ENCODE results near the gene BCAT1.

DNA sequence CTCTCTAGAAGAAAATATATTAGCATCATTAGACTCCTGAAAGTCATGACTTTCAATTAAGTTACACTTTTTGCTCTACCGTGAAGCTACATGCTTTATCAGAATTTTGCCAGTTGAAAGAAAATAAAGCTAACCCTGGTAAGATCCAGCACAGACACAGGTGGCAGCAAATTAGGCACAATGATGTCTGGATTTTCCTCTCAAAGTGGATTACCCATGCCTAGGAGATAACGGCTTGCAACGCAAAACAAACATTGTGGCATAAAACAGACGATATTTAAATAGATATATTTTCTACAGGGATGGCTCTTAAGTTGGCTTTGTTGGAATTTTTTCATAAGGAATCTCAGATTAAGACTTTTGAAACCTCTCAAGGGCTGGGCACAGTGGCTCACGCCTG lies 33.4 kb downstream of the BCAT1 start:
- TF ChIP-seq, protein P1, sequence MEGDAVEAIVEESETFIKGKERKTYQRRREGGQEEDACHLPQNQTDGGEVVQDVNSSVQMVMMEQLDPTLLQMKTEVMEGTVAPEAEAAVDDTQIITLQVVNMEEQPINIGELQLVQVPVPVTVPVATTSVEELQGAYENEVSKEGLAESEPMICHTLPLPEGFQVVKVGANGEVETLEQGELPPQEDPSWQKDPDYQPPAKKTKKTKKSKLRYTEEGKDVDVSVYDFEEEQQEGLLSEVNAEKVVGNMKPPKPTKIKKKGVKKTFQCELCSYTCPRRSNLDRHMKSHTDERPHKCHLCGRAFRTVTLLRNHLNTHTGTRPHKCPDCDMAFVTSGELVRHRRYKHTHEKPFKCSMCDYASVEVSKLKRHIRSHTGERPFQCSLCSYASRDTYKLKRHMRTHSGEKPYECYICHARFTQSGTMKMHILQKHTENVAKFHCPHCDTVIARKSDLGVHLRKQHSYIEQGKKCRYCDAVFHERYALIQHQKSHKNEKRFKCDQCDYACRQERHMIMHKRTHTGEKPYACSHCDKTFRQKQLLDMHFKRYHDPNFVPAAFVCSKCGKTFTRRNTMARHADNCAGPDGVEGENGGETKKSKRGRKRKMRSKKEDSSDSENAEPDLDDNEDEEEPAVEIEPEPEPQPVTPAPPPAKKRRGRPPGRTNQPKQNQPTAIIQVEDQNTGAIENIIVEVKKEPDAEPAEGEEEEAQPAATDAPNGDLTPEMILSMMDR (conservative IDR thresholded peaks at IDR 0.05 in 1 of 2, IDR thresholded peaks at IDR 0.05 in 1 of 2; ENCODE audit: extremely low read depth in 1 of 2, insufficient read depth in 1 of 2, low read depth in 1 of 2, low read length in 2 of 2), result no peak
- TF ChIP-seq EZH2 (IDR thresholded peaks at IDR 0.05; ENCODE audit: borderline replicate concordance, low read length), result no peak
